Measurements from ENCODE around the gene CYP2E1.
"Not testable (repeated sequence)": the region's sequence is repeated elsewhere in the genome, so short reads cannot be mapped to it uniquely, and the experiment has no call there.

CYP2E1 gene

DNA sequence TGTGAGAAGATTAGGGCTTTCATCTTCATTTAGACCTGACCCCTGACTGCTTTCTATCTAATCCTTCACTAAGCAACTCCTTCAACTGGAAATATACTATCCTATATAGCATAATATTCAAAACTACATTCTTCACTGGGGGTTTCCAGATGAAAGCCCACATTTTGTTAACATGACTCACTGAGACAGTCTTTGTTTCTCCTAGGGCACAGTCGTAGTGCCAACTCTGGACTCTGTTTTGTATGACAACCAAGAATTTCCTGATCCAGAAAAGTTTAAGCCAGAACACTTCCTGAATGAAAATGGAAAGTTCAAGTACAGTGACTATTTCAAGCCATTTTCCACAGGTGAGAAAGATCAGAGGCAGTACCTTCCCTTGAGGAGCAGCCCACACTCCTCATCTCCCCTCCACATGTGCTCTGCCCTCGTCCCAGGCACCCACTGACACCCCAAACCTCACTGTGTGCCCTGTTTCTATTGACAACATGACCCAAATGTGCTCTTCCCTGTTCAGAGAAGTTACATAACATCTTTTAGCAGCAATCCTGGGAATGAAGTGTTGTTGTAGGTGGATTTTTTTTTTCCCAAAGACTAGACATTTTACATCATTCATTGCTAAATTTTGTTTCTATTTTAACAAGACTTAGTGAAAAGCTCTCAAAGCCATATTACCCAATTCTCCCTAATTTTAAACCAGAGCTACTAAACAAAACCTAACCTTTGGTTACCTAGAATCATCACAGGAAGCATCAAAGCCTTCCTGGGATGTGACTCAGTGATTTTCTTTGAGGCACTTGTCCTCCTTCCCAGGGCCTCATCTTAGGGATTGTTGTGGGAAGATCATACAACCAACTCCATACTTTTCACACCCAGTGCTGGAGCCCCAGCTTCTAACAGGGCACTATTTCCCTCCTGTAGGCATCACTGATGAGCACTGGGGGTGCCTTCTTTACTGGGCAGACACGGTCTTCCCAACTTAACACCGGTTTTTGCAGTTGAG lies 10.7 kb downstream of the CYP2E1 start:
- DNase-seq (ENCODE audit: insufficient read length, low spot score) = no peak
- TF ChIP-seq, protein P1, sequence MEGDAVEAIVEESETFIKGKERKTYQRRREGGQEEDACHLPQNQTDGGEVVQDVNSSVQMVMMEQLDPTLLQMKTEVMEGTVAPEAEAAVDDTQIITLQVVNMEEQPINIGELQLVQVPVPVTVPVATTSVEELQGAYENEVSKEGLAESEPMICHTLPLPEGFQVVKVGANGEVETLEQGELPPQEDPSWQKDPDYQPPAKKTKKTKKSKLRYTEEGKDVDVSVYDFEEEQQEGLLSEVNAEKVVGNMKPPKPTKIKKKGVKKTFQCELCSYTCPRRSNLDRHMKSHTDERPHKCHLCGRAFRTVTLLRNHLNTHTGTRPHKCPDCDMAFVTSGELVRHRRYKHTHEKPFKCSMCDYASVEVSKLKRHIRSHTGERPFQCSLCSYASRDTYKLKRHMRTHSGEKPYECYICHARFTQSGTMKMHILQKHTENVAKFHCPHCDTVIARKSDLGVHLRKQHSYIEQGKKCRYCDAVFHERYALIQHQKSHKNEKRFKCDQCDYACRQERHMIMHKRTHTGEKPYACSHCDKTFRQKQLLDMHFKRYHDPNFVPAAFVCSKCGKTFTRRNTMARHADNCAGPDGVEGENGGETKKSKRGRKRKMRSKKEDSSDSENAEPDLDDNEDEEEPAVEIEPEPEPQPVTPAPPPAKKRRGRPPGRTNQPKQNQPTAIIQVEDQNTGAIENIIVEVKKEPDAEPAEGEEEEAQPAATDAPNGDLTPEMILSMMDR (IDR thresholded peaks at IDR 0.05; ENCODE audit: insufficient read depth, missing control alignments) = no peak
- FAIRE-seq = no peak

- not testable (repeated sequence) for FAIRE-seq; DNase-seq (ENCODE audit: insufficient read length, low spot score)
Measured at GRCh38 chr10:133541441-133541975, 14.3 kb downstream of the CYP2E1 start.

GRCh38 chr10:133544506-133544905 lies 17.3 kb downstream of the CYP2E1 start:
- no peak for DNase-seq (ENCODE audit: insufficient read length, low spot score)
- TF ChIP-seq, protein P1 (IDR thresholded peaks at IDR 0.05; ENCODE audit: insufficient read depth, missing control alignments) = no peak
- no peak for FAIRE-seq

- TF ChIP-seq, protein P1 (IDR thresholded peaks at IDR 0.05; ENCODE audit: insufficient read depth, missing control alignments) = no peak
- FAIRE-seq = no peak
- no peak for DNase-seq (ENCODE audit: insufficient read length, low spot score)
Measured at GRCh38 chr10:133554600-133554999, 27.4 kb downstream of the CYP2E1 start.

DNA sequence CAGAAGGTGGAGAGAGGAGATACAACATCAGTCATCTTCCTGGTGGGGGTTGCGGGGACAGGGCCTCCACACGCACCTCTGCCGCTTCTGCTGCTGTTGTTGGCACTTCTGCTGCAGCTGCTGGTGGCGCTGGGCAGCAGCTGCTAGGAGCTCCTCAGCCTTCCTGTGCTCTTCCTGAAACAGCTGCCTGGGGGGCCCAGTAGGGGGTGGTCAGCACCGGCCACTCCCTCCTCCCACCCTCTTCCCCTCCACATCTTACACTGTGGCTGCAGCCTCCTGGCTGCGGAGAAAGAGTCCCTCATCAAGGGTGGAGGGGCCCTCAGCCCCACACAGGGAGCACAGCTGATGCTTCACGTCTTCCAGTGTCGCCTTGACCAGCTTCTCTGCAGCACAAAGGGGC lies 28.4 kb downstream of the CYP2E1 start:
- FAIRE-seq = no peak

GRCh38 chr10:133557381-133557780 lies 30.2 kb downstream of the CYP2E1 start:
- TF ChIP-seq, protein P1 (IDR thresholded peaks at IDR 0.05; ENCODE audit: insufficient read depth, missing control alignments) = peak; percentile 6
- DNase-seq (ENCODE audit: insufficient read length, low spot score) = no peak
- FAIRE-seq = no peak

More for the DNA sequence above, 28.4 kb downstream of the CYP2E1 start:
- TF ChIP-seq, protein P1 (IDR thresholded peaks at IDR 0.05; ENCODE audit: insufficient read depth, missing control alignments) = no peak
- DNase-seq (ENCODE audit: insufficient read length, low spot score) = no peak

DNA sequence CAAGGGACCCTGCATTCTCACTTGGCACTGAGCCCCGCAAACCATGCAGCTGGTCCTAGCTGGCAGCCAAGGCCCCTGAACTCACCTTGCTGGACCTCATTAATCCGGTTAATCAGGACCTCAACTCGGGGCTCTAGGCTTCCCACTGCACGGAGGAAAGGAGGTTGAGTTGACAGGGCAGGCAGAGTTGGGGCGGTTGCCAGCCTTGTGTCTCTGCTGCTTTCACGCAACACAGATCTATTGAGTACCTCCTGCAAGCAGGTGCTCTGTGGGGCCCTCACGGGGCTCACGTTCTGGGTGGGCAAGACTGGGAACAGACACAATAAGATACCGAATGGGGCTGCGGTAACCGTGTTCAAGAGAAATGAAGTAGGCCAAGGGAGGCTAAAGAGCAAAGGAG lies 32.1 kb downstream of the CYP2E1 start:
- FAIRE-seq = no peak

More for the DNA sequence above, 32.1 kb downstream of the CYP2E1 start:
- DNase-seq (ENCODE audit: insufficient read length, low spot score) = no peak
- TF ChIP-seq, protein P1 (IDR thresholded peaks at IDR 0.05; ENCODE audit: insufficient read depth, missing control alignments) = no peak
